GM12864 (cell line): ENCODE results near the gene TTC19.

Experiments used
- DNase-seq: peaks from one replicate; pipeline ENCODE4 v3.0.0-alpha.2; 2011; ENCODE audit warnings: low read depth
- H3K4me3 ChIP-seq: 2 replicates; pipeline ENCODE4 v1.5.1; 2011; ENCODE audit warnings: mild to moderate bottlenecking, low read depth, low read length, control low read depth
- CTCF ChIP-seq: IDR thresholded peaks from 2 replicates; pipeline ENCODE4 v1.5.1; 2011; ENCODE audit warnings: low read depth, mild to moderate bottlenecking, moderate library complexity, low read length, control low read depth, inconsistent platforms; ENCODE audit errors: missing control alignments

TTC19 gene

DNA sequence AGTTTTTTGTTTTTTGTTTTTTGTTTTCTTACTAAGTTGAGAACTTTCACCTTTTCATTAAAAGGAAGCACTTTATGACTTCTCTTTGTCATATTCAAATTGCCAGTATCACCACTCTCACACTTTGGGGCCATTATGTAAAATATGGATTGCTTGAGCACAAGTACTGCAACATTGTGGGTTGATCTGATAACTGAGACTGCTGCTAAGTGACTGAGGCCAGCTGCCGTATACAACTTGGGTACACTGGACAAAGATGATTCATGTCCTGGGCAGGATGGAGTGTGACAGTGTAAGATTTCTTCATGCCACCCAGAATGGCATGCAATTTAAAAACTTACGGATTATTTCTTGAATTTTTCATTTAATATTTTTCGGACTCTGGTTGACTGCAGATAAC lies 7.8 kb downstream of the TTC19 start:
- TF ChIP-seq CTCF, result no peak
- DNase-seq, result no peak

DNA sequence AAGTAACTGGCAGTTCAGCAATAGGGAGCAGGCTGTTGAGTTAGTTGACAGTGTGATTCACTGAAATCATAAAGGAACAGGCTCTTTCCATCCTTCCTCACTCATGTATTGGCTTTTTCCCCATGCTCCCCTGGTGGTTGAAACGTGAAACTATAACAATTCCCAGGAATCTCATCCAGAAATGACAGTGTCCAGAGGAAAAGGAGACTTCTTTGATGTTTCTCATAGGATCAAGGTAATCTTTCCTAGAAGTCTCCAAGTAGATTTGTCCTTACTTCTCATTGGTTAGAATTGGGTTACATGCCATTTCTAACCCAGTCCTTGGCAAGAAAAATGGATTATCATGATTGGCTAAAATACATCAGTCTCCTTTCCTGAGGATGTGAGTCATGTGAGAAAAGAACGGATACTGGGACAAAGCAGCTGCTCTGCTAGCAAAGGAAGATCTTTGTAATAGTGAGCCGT lies 14.4 kb downstream of the TTC19 start:
- DNase-seq, result no peak
- TF ChIP-seq CTCF, result peak; percentile 11
- H3K4me3 ChIP-seq, result no peak overlapping the region

More for the DNA sequence above, 7.8 kb downstream of the TTC19 start:
- no peak overlapping the region for H3K4me3 ChIP-seq

GRCh38 chr17:16019347-16019746 lies 19.7 kb downstream of the TTC19 start:
- DNase-seq, result no peak
- no peak for TF ChIP-seq CTCF
- no peak overlapping the region for H3K4me3 ChIP-seq

DNA sequence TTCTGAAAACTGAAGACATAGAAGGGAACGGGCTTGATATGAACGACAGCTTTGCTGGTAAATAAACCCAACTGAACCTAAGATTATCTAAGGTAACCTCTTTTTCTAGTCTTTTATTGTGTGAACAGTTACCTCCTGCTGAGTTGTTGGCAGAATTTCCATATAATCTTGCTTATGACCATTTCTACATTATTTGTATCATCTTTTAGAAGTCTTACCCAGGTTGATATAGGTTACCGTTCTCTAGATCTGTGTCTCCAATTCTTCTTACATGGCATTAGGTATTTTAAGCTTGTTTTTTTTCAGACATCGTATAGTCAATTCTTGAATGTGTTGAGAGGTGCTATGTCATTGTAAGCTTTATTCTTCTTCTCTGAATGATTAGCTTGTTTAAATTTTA lies 24.3 kb downstream of the TTC19 start:
- no peak for TF ChIP-seq CTCF
- H3K4me3 ChIP-seq, result no peak overlapping the region
- DNase-seq, result no peak

DNA sequence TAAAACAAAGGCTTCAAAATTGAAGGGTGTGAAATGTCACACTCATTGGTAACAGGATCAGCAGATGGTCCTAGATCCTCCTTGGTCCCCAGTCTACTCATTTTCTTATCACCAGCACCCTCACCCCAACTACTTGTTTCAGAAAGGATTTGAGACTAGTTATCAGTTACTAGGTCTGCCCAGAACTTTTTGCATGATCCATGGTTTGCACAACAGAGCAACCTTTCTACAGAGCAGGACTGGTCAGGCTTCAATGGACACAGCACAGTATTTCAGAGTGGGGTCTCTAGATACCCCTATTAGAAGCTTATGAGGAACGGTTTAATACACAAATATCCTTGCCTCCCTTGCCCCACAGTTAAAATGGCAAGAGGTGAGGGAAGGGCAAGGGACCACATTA lies 25.6 kb downstream of the TTC19 start:
- H3K4me3 ChIP-seq, result no peak overlapping the region
- no peak for DNase-seq
- no peak for TF ChIP-seq CTCF

- TF ChIP-seq CTCF, result no peak
- no peak for DNase-seq
- H3K4me3 ChIP-seq, result no peak overlapping the region
Measured at GRCh38 chr17:16026895-16027294, 27.3 kb downstream of the TTC19 start.

- H3K4me3 ChIP-seq, result no peak overlapping the region
- no peak for TF ChIP-seq CTCF
- DNase-seq, result peak; percentile 39
Measured at GRCh38 chr17:16027708-16028584, 28.3 kb downstream of the TTC19 start.
